ENCODE measurements around the gene CCDC182. TPM values are rescaled to one million over a fixed set of nuclear protein-coding genes. Genes with fewer than 3 reads are reported as not detected.

CCDC182 gene
- total and polyA plus RNA-seq, 2 donors from 2014 or later: not detected

DNA sequence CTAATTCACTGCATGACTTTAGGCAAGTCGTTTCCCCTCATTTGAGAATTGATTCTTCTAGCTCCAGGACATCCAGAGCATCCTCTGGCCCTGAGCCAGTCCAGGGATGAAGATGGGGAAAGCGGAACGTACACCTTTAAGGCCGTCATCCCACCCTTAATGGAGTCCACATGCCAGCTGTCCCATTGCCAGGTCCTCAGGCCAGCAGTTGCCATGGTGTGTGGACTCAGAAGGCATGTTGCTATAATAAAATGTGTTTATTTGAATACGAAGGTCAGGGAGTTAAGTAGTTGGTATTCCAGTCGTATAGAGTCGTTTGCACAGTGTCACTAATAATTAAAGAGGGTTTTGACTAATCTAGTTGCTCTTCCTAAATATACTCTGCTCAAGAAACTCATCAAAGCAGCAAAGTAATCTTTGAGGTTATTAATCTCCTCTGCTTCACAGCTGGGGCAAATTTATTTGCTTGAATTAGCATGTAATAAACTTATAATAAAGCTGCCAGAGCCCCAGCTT is 30.4 kb downstream of the CCDC182 start:
- H3K27me3 ChIP-seq (ENCODE audit: control insufficient read depth, insufficient read depth, low read length): no peaks in the 10 kb centered on the region
- H3K4me1 ChIP-seq (ENCODE audit: control insufficient read depth in 2 of 3, insufficient read depth in 2 of 3, low read depth in 1 of 3, low read length in 3 of 3): no peaks in the 10 kb centered on the region
- H3K9ac ChIP-seq (ENCODE audit: low read length in 3 of 3): no peak overlapping the region
- no peak for FAIRE-seq
- intact Hi-C loops (cut with DNase I): no loop called here
- no peak overlapping the region for H3K4me3 ChIP-seq (ENCODE audit: low read length in 3 of 3)
- H3K27ac ChIP-seq (ENCODE audit: low read depth in 2 of 2, low read length in 2 of 2): no peak overlapping the region
- no peaks in the 10 kb centered on the region for H3K9me3 ChIP-seq (ENCODE audit: control insufficient read depth in 2 of 3, insufficient read depth in 1 of 3, low read length in 3 of 3)
- no peaks in the 10 kb centered on the region for H3K36me3 ChIP-seq (ENCODE audit: control insufficient read depth in 2 of 3, insufficient read depth in 3 of 3, low read length in 3 of 3)
- peak in 1 of 5 donors; percentile 71 for DNase-seq
- TF ChIP-seq, protein P1, sequence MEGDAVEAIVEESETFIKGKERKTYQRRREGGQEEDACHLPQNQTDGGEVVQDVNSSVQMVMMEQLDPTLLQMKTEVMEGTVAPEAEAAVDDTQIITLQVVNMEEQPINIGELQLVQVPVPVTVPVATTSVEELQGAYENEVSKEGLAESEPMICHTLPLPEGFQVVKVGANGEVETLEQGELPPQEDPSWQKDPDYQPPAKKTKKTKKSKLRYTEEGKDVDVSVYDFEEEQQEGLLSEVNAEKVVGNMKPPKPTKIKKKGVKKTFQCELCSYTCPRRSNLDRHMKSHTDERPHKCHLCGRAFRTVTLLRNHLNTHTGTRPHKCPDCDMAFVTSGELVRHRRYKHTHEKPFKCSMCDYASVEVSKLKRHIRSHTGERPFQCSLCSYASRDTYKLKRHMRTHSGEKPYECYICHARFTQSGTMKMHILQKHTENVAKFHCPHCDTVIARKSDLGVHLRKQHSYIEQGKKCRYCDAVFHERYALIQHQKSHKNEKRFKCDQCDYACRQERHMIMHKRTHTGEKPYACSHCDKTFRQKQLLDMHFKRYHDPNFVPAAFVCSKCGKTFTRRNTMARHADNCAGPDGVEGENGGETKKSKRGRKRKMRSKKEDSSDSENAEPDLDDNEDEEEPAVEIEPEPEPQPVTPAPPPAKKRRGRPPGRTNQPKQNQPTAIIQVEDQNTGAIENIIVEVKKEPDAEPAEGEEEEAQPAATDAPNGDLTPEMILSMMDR (IDR thresholded peaks at IDR 0.05; ENCODE audit: borderline replicate concordance, extremely low read depth, insufficient read depth): no peak

GRCh38 chr17:57713140-57713539 is 32.0 kb downstream of the CCDC182 start:
- no peak overlapping the region for H3K27ac ChIP-seq (ENCODE audit: low read depth in 2 of 2, low read length in 2 of 2)
- TF ChIP-seq, protein P1 (IDR thresholded peaks at IDR 0.05; ENCODE audit: borderline replicate concordance, extremely low read depth, insufficient read depth): no peak
- H3K9me3 ChIP-seq (ENCODE audit: control insufficient read depth in 2 of 3, insufficient read depth in 1 of 3, low read length in 3 of 3): no peaks in the 10 kb centered on the region
- intact Hi-C loops (cut with DNase I): no loop called here
- no peak overlapping the region for H3K4me3 ChIP-seq (ENCODE audit: low read length in 3 of 3)
- FAIRE-seq (no peak), DNase-seq (no peak)
- no peaks in the 10 kb centered on the region for H3K36me3 ChIP-seq (ENCODE audit: control insufficient read depth in 2 of 3, insufficient read depth in 3 of 3, low read length in 3 of 3)
- no peaks in the 10 kb centered on the region for H3K27me3 ChIP-seq (ENCODE audit: control insufficient read depth, insufficient read depth, low read length)
- peaks cover 0 to under 1% (median 0%) of the 10 kb centered on the region in 3 donors for H3K4me1 ChIP-seq (ENCODE audit: control insufficient read depth in 2 of 3, insufficient read depth in 2 of 3, low read depth in 1 of 3, low read length in 3 of 3)
- H3K9ac ChIP-seq (ENCODE audit: low read length in 3 of 3): no peak overlapping the region

DNA sequence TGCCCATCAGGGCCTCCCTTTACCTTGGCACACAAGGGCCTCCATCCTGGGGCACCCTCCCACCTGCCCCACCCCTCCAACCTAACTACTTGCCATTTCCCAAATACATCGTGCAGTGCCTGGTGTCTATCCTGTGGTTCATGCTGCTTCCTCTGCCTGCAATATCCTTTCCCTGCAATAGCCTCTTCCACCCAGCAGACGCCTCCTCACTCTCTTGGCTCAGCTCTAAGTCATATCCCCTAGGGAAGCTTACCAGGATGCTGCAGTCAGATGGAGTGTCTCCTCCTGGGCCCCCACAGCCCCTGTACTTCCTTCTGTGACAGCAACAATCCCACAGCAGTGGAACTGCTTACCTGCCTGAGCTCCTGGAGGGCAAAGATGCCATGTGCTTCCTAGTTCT is 36.7 kb downstream of the CCDC182 start:
- Histone ChIP-seq H3K4me1 (ENCODE audit: control insufficient read depth in 2 of 3, insufficient read depth in 2 of 3, low read depth in 1 of 3, low read length in 3 of 3) (peaks cover 0 to 3% (median 0%) of the 10 kb centered on the region in 3 donors), H3K27ac (ENCODE audit: low read depth in 2 of 2, low read length in 2 of 2) (no peak overlapping the region), H3K27me3 (ENCODE audit: control insufficient read depth, insufficient read depth, low read length) (no peaks in the 10 kb centered on the region), H3K4me3 (ENCODE audit: low read length in 3 of 3) (no peak overlapping the region), H3K36me3 (ENCODE audit: control insufficient read depth in 2 of 3, insufficient read depth in 3 of 3, low read length in 3 of 3) (no peaks in the 10 kb centered on the region), H3K9ac (ENCODE audit: low read length in 3 of 3) (no peak overlapping the region), H3K9me3 (ENCODE audit: control insufficient read depth in 2 of 3, insufficient read depth in 1 of 3, low read length in 3 of 3) (no peaks in the 10 kb centered on the region)
- DNase-seq: peak in 1 of 5 donors; percentile 45
- TF ChIP-seq, protein P1 (IDR thresholded peaks at IDR 0.05; ENCODE audit: borderline replicate concordance, extremely low read depth, insufficient read depth): no peak
- intact Hi-C loops (cut with DNase I): no loop called here
- FAIRE-seq: no peak

GRCh38 chr17:57707892-57708291 is 37.2 kb downstream of the CCDC182 start:
- no peak overlapping the region for H3K4me3 ChIP-seq (ENCODE audit: low read length in 3 of 3)
- intact Hi-C loops (cut with DNase I): no loop called here
- H3K4me1 ChIP-seq (ENCODE audit: control insufficient read depth in 2 of 3, insufficient read depth in 2 of 3, low read depth in 1 of 3, low read length in 3 of 3): peaks cover 0 to 3% (median 0%) of the 10 kb centered on the region in 3 donors
- H3K36me3 ChIP-seq (ENCODE audit: control insufficient read depth in 2 of 3, insufficient read depth in 3 of 3, low read length in 3 of 3): no peaks in the 10 kb centered on the region
- TF ChIP-seq, protein P1 (IDR thresholded peaks at IDR 0.05; ENCODE audit: borderline replicate concordance, extremely low read depth, insufficient read depth): no peak
- DNase-seq (peak in 4 of 5 donors; percentile 89 to 94 (median 92)), FAIRE-seq (no peak)
- H3K27ac ChIP-seq (ENCODE audit: low read depth in 2 of 2, low read length in 2 of 2): no peak overlapping the region
- no peaks in the 10 kb centered on the region for H3K9me3 ChIP-seq (ENCODE audit: control insufficient read depth in 2 of 3, insufficient read depth in 1 of 3, low read length in 3 of 3)
- no peaks in the 10 kb centered on the region for H3K27me3 ChIP-seq (ENCODE audit: control insufficient read depth, insufficient read depth, low read length)
- no peak overlapping the region for H3K9ac ChIP-seq (ENCODE audit: low read length in 3 of 3)
